NCI-H2227 (cell line): ENCODE results near the gene MAMDC4.
"Not testable (repeated sequence)": the region's sequence is repeated elsewhere in the genome, so short reads cannot be mapped to it uniquely, and the experiment has no call there.

Experiments
- DNase-seq: peaks from one replicate; lab custom pipeline; 2025; ENCODE audit not compliant: unreplicated experiment; lab: John Stamatoyannopoulos, UW

MAMDC4 gene

DNA sequence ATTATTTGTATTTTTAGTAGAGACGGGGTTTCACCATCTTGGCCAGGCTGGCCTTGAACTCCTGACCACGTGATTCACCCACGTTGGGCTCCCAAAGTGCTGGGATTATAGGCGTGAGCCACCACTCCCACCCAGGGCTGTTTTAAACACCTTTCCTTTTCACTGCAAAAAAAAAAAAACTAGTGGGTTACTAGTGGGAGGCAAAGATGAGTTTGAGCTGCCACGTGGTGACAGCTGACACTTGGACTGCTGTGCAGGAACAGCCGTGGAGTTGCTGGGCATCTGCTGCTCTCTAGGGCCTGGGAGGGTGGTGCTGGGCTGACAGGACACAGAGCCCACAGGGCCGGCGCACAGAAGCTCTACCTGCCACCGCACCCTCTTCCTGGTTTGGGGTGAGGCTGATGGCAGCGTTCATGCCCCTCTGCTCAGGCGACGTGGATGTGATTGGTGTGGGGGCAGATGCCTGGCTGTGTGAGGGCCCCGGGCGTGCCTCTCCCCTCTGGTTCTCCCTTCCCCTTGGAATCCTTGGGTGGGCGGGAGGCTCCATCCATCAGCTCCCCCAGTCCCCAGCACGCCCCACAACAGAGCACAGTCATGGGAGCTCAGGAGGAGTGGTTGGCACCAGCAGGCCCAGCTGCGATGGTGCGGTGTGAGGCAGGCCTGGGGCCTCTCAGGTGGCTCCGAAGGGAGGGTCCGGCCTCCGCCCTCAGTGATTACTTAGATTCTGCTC lies 27.5 kb upstream of the MAMDC4 start:
- DNase-seq, result no peak

DNA sequence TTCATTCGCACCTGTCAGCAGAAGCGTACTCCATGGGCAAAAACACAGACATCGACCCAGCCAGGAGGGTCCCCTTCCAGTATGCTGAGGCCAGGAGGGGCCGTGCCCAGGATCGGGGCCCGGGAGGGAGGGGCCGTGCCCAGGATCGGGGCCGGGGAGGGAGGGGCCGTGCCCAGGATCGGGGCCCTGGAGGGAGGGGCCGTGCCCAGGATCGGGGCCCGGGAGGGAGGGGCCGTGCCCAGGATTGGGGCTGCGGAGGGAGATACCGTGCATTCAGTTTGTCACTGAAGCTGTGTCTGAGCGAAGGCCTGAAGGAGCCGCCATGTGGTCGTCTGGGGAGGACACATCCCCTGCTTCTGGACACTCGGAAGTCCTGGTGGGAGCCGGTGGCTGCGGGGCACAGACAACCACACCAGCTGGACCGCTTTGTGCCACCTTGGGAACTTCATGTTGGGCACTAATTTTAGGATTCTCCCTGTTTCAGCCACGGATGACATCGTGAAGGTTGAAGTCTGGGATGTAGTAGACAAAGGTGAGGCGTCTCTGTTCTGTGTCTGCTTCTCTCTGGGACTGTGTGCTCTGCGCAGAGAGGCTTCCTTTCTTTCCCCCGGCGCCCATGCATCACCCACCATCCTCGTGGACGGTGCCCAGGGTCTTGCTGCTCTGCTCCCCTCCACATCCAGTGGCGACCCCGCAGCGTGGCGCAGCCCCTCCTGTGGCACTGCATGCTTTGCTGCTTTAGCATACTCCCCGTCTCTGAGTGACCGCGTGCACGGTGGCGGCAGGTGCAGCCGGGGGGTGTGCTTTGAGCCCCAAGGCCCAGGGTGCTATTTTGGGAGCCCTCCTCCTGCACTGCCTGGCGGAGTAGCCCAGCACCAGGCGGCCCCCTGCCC lies 26.6 kb upstream of the MAMDC4 start:
- no peak for DNase-seq

DNA sequence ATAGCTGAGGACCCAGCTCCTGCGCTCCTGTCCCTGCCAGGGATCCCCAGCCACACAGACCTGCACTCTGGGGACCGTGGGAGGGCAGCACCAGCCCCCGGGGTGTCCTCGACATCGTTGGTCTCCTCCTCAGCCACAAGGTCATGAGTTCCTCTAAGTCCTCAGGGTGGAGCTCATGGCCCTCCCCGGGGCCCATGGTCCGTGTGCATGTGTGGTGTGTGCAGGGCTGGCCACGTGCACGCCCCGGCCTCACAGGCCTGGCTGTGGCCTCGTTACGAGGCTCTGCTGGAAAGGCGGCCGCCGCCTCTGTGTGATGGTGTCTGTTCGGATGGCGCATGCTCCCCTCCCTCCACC lies 26.0 kb upstream of the MAMDC4 start:
- no peak for DNase-seq

DNA sequence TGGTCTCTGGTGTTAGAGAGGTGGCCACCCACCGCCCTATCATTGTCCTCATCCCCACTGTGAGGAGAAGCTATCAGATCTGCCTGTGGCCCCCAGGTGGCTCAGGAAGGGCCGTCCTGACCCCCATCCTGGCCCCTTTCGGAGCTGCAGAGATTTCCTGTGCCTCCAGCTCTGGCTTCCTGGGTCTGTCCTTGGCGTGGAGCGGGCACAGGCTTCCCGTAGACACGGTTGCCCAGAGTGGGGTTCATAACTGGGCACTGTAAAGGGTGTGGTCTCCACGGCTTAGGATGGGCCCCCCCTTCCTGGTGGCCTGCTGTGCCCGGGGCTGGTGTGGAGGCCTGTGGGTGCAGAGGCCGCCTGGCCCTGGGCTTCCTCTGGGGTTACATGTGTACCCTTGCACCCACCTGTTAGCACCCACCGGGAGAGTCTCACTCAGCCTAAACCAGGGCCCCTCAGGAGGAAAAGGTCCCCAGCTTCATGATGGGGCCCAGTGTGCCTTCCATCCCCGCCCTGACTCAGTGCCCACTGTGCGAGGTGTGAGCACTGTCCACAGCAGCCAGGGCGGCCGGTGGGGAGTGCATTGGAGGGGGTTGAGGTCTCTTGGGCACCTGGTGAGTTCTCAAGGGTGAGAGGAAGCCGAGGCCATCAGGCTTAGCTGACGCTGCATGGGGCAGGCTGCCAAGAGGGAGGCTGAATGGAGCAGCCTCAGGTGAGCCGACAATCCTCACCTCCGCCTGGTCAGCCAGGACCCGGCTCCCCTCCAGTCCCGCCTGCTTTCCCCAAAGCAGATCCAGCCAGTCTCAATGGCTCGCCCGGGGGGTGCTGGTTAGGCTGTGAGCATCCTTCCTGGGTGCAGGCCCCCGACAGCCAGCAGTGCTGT lies 25.2 kb upstream of the MAMDC4 start:
- no peak for DNase-seq

DNA sequence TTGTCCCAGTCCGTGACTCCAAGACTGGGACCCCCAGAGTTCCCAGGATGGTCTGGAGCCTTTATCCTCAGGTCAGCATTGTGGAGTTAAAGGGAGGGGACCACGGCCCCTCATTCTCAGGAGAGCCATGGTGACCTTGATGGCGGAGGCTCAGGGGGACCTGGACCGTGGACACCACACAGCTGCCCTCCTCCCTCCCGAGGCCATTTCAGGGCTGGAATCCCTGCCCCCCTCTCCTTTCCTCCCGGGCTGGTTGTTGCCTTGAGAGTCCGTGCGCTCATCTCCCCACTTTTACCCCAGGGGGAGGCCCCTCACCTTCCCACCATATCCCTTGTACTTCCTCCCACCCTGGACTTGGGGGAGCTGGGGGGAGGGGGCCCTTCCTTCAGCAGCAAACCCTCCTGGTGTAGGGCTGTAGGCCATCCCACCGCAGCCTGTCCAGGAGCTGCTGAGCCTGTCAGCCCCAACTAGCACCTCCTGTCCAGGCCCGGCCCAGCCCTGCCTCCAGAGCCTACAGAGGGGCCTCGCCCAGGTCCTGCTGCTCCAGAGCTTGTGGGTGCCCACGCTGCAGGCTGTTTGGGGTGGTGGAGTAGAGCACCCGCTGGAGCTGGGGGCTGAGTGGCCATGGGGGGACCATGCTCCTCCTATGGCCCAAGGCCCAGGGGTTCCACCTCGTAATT lies 24.2 kb upstream of the MAMDC4 start:
- DNase-seq, result no peak

DNA sequence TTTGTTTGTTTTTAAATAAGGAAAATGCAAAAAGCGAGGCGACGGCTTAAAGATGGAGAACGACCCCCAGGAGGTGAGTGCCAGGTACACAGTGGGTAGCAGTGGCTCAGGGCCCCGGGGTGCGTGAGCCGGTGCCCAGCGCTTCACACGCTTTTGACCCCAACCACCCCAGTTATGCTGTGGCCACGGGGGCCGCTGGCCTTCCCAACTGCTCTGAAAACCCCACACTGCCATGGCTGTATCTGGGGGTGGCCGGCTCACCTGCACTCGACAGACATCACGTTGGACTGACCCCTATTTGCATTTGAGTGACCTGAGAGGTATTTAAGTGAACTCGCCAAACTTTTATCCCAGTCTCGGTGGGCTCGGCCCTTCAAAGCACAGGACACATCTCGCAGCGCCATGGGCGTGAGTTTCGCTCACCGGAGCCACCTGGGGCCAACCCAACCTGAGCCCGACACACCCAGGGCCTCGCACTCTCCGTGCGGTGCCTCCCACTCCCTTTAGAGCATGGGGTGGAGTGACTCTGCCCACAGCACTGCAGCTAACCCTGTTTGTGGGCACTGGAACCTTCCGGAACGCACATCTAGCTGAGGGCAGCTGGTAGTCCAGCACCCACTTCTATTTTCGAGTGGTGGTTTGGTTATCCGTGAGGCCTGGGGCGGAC lies 23.5 kb upstream of the MAMDC4 start:
- no peak for DNase-seq

DNA sequence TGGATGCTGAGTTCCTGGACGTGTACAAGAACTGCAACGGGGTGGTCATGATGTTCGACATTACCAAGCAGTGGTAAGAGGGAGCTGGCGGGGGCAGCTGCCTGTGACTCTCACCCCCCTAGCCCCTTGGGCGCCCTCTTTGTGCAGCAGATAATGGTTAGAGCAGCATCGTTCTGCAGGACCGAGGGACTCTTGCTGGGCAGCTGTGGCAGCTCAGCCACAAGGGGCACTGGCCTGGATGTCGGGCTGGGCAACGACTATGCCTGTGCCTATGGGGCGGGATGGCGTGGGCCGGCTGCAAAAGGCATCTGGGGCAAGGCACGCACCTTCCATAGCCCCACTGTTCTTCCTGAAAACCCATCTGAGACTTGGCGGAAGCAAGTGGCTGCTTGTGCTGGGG lies 22.7 kb upstream of the MAMDC4 start:
- no peak for DNase-seq

DNA sequence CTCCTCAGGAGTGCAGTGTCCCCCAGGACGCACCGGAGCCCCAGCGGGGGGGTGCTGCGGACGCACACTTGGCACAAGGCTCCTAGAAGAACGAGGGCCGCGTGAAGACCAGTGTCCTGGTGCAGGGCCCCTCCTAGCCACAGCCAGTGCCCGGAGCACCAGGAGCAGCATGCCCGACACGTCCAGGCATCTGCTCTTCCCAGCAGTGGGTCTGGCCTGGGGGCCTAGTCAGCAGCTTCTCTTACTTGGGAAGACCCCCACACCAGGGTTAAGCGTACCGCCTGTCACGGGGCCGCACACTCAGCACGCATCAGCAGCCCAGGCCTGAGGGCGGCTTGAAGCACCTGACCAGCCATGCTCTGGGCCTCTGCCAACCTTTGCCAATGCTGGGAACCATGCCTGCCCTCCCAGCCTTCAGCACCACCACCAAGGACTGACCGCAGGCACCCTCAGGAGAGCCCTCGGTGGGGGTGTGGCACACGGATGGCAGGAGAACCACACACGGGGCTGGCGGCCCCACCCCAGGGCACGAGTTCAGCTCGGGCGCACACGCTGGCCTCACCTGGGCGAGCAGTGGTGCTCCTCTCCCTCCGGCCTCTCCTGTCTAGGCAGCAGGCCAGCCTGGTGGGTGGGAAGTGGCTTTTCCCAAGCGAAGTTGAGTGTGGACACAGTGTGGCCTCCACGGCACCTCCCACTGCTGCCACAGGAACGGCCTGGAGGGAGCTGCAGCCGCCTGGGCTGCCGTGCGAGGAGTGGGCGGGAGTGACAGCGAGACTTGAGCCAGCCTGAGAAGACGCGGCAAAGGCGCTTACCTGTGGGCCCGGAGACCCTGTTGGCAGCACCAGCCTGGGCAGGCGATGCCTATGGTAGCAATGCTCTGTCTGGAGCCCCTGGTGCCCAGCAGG lies 21.9 kb upstream of the MAMDC4 start:
- DNase-seq, result no peak

DNA sequence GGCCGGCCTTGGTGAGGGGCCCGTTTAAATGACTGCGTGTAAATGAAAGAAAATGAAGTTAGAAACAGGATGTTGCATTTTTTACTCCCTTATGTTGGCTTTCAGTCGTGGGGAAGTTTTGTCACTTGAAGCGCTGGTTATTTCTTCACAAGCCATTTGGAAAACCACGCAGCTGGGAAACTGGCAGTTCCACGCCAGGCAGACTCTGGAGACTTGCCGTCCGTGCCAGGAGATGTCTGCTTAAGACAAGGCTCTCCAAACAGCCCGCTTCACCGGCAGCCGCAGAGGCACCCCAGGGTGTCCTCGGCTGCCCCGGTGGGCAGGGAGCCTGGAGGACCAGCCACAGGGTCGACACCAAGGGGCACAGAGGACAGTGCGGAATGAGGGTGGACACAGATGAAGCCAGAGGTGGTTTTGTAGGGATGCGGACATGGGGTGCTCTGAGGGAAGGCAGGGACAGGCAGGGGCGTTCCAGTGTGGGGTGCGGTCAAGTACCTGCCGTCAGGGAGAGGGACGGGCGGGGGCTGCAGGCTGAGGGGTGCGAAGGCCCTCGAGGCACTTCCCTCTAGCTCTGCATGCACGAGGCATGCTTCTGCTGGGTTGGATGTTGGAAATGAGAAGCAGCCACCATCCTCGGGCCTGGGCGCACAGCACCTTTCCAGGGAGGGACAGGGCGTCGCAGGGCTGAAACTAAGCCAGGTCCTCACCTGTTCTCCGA lies 21.0 kb upstream of the MAMDC4 start:
- no peak for DNase-seq

DNA sequence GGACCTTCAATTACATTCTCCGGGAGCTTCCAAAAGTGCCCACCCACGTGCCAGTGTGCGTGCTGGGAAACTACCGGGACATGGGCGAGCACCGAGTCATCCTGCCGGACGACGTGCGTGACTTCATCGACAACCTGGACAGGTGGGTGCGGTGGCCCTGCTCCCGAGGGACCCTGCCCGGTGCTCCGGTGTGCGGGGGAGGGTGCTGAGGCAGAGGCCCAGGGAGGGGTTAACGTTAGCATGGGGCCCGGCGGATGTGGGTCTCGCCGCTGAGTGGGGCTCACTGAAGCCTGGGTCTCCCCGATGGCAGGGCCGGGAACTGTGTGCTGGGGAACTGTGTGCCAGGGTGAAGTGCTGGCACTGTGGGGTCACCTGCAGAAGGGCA lies 20.4 kb upstream of the MAMDC4 start:
- no peak for DNase-seq

DNA sequence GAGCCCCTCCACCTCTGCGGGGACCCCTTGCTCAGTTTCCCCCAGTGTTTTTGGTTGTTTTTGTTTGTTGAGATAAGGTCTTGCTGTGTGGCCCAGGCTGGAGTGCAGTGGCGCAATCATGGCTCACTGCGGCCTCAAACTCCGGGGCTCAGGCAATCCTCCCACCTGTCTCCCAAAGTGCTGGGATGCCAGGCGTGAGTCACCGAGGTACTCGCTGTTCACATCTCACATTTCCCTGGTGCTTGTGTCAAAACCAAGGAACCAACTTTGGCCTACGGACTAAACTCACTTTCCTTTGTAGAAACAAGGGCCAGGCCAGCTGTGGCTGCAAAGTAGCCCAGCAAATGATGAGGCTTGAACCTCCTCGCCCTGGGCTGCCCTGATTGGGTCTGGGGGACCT lies 19.6 kb upstream of the MAMDC4 start:
- DNase-seq, result no peak

DNA sequence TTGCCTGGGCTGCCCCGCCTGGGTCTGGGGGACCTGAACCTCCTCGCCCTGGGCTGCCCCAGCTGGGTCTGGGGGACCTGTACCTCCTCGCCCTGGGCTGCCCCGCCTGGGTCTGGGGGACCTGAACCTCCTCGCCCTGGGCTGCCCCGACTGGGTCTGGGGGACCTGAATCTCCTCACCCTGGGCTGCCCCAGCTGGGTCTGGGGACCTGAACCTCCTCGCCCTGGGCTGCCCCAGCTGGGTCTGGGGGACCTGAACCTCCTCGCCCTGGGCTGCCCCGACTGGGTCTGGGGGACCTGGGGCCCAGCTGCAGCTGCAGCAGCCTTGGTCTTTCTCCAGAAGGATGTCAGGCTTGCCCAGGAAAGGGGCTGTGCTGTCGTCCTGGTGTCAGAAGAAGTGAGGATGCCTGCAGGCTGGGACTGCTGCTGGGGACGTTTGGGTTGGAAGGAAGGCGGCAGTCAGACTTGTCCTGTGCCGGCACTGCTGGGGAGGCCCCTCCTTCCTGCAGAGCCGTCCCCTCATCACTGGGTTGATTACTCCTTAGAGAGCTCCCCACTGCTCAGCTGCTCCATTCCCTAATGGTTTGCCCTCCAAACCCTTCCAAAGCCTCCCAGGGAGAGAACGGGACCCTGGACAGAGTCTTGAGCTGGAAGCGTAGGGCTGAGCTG lies 18.6 kb upstream of the MAMDC4 start:
- DNase-seq, result not testable (repeated sequence)

DNA sequence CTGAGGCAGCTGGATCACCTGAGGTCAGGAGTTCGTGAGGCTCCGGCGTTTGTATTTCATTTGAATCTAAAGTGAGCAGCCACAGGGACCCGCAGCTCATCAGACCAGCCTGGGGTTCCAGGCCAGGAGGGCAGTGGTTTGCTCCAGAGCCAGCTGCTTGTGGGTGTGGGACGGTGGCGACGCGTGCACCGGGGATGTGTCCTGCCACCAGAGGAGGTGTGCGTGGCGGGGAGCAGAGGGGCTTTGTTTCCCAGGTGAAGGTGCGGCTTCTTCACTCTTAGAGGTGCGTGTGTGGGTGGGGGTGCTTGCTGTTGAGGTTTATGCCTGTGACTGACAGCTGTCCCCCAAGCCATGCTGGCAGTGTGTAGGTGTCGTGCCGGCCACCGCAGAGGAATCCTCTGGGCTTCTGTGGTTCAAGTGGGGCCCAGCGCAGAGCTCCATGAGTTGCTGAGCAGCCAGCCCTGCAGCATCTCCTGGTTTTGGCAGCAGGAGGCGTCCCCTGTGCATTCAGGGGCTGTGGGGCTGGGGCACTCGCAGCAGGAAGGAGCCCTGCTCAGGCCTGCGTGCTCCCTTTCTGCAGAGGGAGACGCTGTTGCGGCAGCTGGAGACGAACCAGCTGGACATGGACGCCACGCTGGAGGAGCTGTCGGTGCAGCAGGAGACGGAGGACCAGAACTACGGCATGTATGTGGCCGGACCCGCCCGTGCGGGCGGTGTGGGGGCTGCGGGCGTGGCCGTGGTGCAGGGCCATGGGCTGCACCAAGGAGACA lies 16.8 kb upstream of the MAMDC4 start:
- DNase-seq, result no peak

DNA sequence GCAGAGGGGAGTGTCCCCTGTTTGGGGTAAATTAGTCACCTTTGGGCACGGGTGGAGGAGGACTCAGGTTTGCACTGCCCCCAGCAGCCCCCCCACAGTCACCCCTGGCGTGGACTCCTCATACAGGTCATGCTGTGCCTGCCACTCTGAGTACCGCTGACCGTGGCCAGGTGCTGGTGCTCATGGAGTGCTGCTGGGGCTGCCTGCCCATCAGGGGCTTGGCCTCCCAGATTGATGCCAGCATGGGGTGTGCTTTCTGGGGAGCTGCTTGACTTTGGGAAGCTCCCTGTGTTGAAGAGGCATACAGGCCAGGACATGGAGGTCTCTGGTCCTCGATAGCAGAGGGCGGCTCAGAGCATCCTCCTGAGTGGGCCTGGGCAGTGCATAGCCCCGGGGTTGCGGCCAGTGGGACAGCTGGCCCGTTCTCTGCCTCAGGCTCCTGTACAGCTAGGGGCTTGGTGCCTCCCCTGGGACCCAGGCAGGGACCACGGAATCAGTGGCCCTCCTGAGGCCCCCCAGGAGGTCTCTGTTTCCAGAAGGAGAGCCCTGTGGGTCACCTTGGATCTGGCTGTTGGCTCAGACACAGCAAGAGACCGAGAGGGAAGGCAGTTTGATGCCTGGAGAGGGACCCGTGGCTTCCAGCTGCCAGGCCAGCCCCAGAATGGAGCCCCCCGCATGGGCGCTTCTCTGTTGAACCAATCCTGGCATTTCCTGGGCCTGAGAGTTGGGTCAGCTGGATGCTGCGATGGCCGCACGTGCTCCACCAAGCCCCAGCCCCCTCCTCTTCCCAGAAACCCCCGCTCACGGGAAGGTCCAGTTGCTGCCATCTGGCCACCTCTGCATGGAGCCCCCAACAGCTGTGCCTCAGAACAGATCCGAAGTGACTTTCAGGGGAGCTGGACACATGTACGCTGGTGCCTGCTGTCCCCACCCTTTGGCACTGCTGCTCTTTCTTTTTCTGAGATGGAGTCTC lies 15.9 kb upstream of the MAMDC4 start:
- DNase-seq, result no peak

DNA sequence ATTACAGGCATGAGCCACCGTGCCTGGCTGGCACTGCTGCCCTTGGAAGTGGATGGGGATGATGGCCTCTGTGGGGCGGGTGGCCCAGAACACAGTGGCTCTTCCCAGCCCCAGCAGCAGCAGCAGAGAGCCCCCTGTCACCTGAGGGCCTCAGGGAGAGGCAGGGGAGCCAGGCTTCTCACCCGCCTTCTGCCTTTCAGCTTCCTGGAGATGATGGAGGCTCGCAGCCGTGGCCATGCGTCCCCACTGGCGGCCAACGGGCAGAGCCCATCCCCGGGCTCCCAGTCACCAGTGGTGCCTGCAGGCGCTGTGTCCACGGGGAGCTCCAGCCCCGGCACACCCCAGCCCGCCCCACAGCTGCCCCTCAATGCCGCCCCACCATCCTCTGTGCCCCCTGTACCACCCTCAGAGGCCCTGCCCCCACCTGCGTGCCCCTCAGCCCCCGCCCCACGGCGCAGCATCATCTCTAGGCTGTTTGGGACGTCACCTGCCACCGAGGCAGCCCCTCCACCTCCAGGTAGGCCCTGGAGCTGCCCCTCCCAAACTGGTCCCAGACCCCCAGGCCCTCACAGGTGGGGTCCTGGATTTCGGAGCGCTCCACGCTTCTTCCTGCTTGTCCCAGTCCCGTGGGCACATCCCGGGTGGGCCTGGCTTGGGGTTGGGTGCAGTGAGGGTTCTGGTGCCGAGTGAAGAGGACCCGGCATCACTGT lies 14.8 kb upstream of the MAMDC4 start:
- no peak for DNase-seq

DNA sequence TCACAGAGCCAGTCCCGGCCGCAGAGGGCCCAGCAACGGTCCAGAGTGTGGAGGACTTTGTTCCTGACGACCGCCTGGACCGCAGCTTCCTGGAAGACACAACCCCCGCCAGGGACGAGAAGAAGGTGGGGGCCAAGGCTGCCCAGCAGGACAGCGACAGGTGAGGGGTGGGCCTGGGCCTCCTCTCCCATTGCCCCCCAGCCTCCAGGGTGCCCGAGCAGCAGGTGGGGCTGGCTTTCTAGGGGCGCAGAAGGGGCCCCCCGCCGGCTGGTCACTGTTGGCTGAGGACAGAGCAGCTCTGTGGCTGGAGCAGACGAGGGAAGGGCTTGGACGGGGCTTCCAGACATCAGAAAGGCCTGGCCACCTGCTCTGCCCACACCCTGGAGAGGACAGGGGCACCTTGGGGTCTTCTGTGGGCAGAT lies 14.3 kb upstream of the MAMDC4 start:
- DNase-seq, result not testable (repeated sequence)
